ENCODE results near the gene SCMH1. TPM values are rescaled to one million over a fixed set of nuclear protein-coding genes. Genes with fewer than 3 reads are reported as not detected.

Gene SCMH1
- polyA plus RNA-seq, 2 of the 4 experiments (the other 2 are of a cell fraction): 11.6 to 26.7 TPM

GRCh38 chr1:41218152-41218551 is 24.0 kb downstream of the SCMH1 start:
- no peak for ATAC-seq
- Histone ChIP-seq H3K9me3 (peaks cover 8% of the 10 kb centered on the region), H3K4me1 (0 out of 3 replicates have a peak, but pooled peaks cover 14% of the 10 kb centered on the region), H3K27ac (no peak overlapping the region), H3K4me2 (no peak overlapping the region), H3K4me3 (no peak overlapping the region)
- DNase-seq (ENCODE audit: low read depth in 1 of 2, low spot score in 1 of 2): no peak
- ChIA-PET CTCF (no interaction called here), POLR2A (no interaction called here)
- peak; percentile 18 for FAIRE-seq
- TF ChIP-seq KDM5A (IDR thresholded peaks at IDR 0.05) (no peak), CHD2 (IDR thresholded peaks at IDR 0.05; ENCODE audit: low read length, partially characterized antibody) (no peak), POLR2AphosphoS2 (conservative IDR thresholded peaks at IDR 0.05; ENCODE audit: low read length) (no peak), CEBPB (IDR thresholded peaks at IDR 0.05) (no peak)
- 94% methylated on average over 1 of the region's 1 CpG for WGBS (ENCODE audit: missing lambda C conversion rate)

GRCh38 chr1:41217441-41217840 is 24.7 kb downstream of the SCMH1 start:
- DNase-seq (ENCODE audit: low read depth in 1 of 2, low spot score in 1 of 2) (no peak), ATAC-seq (no peak), FAIRE-seq (no peak)
- POLR2A ChIA-PET: no interaction called here
- Histone ChIP-seq H3K27ac (no peak overlapping the region), H3K4me3 (no peak overlapping the region), H3K4me2 (no peak overlapping the region), H3K4me1 (0 out of 3 replicates have a peak, but pooled peaks cover 11% of the 10 kb centered on the region), H3K9me3 (peaks cover 8% of the 10 kb centered on the region)
- WGBS (ENCODE audit: missing lambda C conversion rate): 95% methylated on average over 1 of the region's 1 CpG
- CTCF ChIA-PET: no interaction called here
- TF ChIP-seq CTCF (IDR thresholded peaks at IDR 0.05): no peak
- TF ChIP-seq USF2 (IDR thresholded peaks at IDR 0.05): no peak
- TF ChIP-seq KDM1A (IDR thresholded peaks at IDR 0.05; ENCODE audit: low read depth): no peak
- TF ChIP-seq TP53 (CRISPR knock-in tag; IDR thresholded peaks at IDR 0.05): no peak
- TF ChIP-seq JUNB (IDR thresholded peaks at IDR 0.05): no peak
- TF ChIP-seq CBX2 (IDR thresholded peaks at IDR 0.05; ENCODE audit: borderline replicate concordance, low read depth): no peak
- no peak for TF ChIP-seq REST (IDR thresholded peaks at IDR 0.05)
- no peak for TF ChIP-seq JUN (IDR thresholded peaks at IDR 0.05)
- TF ChIP-seq HOXA7 (CRISPR knock-in tag; IDR thresholded peaks at IDR 0.05): no peak

- Histone ChIP-seq H3K4me2 (no peak overlapping the region), H3K9me3 (peaks cover 8% of the 10 kb centered on the region), H3K27ac (no peak overlapping the region), H3K4me3 (no peak overlapping the region), H3K4me1 (0 out of 3 replicates have a peak, but pooled peaks cover 8% of the 10 kb centered on the region)
- ChIA-PET CTCF (interaction anchor here (1.2 to 1.4 kb wide), 2 partner anchors 11 to 217 kb away, joined by 4 read pairs; no protein-coding TSS in a partner anchor), POLR2A (no interaction called here)
- TF ChIP-seq SMC3 (IDR thresholded peaks at IDR 0.05) (no peak), FOSB (CRISPR knock-in tag; IDR thresholded peaks at IDR 0.05) (no peak), MYC (IDR thresholded peaks at IDR 0.05; ENCODE audit: borderline replicate concordance, low read length) (no peak), HOXB5 (CRISPR knock-in tag; IDR thresholded peaks at IDR 0.05) (no peak), RNF2 (IDR thresholded peaks at IDR 0.05; ENCODE audit: borderline replicate concordance, low read depth) (no peak), MAX (IDR thresholded peaks at IDR 0.05) (no peak)
- ATAC-seq (no peak), DNase-seq (ENCODE audit: low read depth in 1 of 2, low spot score in 1 of 2) (no peak), FAIRE-seq (no peak)
These were observed 26.5 kb downstream of the SCMH1 start for GRCh38 chr1:41215623-41216022.
